DOHH2 (cell line): Measurements from ENCODE around the gene FDX1.
"Not testable (repeated sequence)": the region's sequence is repeated elsewhere in the genome, so short reads cannot be mapped to it uniquely, and the experiment has no call there.

Experiments used
- H3F3A ChIP-seq: fragments of 200-600 bp; sonication (generic), shearing (Covaris generic); 2 replicates; pipeline ENCODE4 v1.6.0; 2016; ENCODE audit warnings: antibody characterized with exemption, mild to moderate bottlenecking; ENCODE audit not compliant: control insufficient read depth, insufficient read depth
- H3K27ac ChIP-seq: fragments of 200-600 bp; sonication (generic); 2 replicates; pipeline ENCODE4 v1.5.1; 2014; ENCODE audit warnings: low read depth, mild to moderate bottlenecking, low read length, moderate library complexity
- H3K27me3 ChIP-seq: fragments of 200-600 bp; sonication (generic); 2 replicates; pipeline ENCODE4 v1.6.1; 2014; ENCODE audit warnings: mild to moderate bottlenecking, low read length, mixed read lengths; ENCODE audit not compliant: control insufficient read depth
- H3K36me3 ChIP-seq: fragments of 200-600 bp; sonication (generic); 2 replicates; pipeline ENCODE4 v1.6.1; 2014; ENCODE audit warnings: mild to moderate bottlenecking, low read length, moderate library complexity, mixed read lengths; ENCODE audit not compliant: control insufficient read depth
- H3K4me1 ChIP-seq: fragments of 200-600 bp; sonication (generic); 2 replicates; pipeline ENCODE4 v1.6.1; 2014; ENCODE audit warnings: mild to moderate bottlenecking, low read length, mixed read lengths; ENCODE audit not compliant: control insufficient read depth
- H3K4me2 ChIP-seq: fragments of 200-600 bp; sonication (generic); 2 replicates; pipeline ENCODE4 v1.6.0; 2014; ENCODE audit warnings: mild to moderate bottlenecking, low read length, moderate library complexity
- H3K4me3 ChIP-seq: fragments of 200-600 bp; sonication (generic); 2 replicates; pipeline ENCODE4 v1.5.1; 2014; ENCODE audit warnings: mild to moderate bottlenecking, low read length, mixed read lengths
- H3K79me2 ChIP-seq: fragments of 200-600 bp; sonication (generic); 2 replicates; pipeline ENCODE4 v1.6.1; 2014; ENCODE audit warnings: mild to moderate bottlenecking, low read length, mixed read lengths; ENCODE audit not compliant: control insufficient read depth
- H3K9me2 ChIP-seq: fragments of 200-600 bp; sonication (generic); replicated peaks from 2 replicates; pipeline ENCODE4 v1.6.1; 2014; ENCODE audit warnings: mild to moderate bottlenecking, low read length, mixed read lengths; ENCODE audit not compliant: control insufficient read depth
- H3K9me3 ChIP-seq: fragments of 200-600 bp; sonication (generic); 2 replicates; pipeline ENCODE4 v1.6.1; 2014; ENCODE audit warnings: antibody characterized with exemption, low read length, mixed read lengths; ENCODE audit not compliant: control insufficient read depth, insufficient read depth
- H4K20me1 ChIP-seq: fragments of 200-600 bp; sonication (generic); 2 replicates; pipeline ENCODE4 v1.6.0; 2014; ENCODE audit warnings: low read depth, mild to moderate bottlenecking, antibody characterized with exemption, low read length, moderate library complexity; ENCODE audit not compliant: control insufficient read depth, insufficient read depth
- EZH2phosphoT487 ChIP-seq: fragments of 200-600 bp; sonication (generic); IDR thresholded peaks from 2 replicates; pipeline ENCODE4 v1.6.1; 2017; ENCODE audit warnings: borderline replicate concordance, mild to moderate bottlenecking, antibody characterized with exemption, low read length, moderate library complexity, mixed read lengths
- TF ChIP-seq, protein P1 (sequence below): fragments of 200-600 bp; sonication (generic); IDR thresholded peaks from one replicate; pipeline ENCODE4 v1.5.1; 2014; ENCODE audit warnings: antibody characterized with exemption, mild to moderate bottlenecking, low read depth, low read length; ENCODE audit not compliant: poor library complexity, severe bottlenecking

FDX1 gene

DNA sequence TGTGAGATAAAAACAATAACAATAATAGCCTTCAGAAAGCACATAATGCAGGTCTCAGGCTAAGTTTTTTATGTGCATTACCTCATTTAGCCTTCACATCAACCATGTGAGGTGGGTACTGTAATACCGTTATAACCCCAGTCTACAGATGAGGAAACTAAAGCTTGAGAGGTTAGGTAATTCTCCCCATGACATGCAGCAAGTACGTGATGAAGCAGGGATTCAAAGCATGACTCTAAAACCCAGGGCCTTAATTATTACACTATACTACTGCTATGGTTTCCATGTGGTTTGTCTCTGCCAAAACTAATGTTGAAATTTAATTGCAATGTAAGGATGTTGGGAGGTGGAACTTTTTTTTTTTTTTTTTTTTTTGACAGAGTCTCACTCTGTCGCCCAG is 37.7 kb upstream of the FDX1 start:
- no peaks in the 10 kb centered on the region for H3K36me3 ChIP-seq
- no peaks in the 10 kb centered on the region for H3K4me1 ChIP-seq
- H4K20me1 ChIP-seq = no peaks in the 10 kb centered on the region
- H3K27ac ChIP-seq = no peak overlapping the region
- H3K9me3 ChIP-seq = no peaks in the 10 kb centered on the region
- no peak for TF ChIP-seq EZH2phosphoT487
- TF ChIP-seq, protein P1, sequence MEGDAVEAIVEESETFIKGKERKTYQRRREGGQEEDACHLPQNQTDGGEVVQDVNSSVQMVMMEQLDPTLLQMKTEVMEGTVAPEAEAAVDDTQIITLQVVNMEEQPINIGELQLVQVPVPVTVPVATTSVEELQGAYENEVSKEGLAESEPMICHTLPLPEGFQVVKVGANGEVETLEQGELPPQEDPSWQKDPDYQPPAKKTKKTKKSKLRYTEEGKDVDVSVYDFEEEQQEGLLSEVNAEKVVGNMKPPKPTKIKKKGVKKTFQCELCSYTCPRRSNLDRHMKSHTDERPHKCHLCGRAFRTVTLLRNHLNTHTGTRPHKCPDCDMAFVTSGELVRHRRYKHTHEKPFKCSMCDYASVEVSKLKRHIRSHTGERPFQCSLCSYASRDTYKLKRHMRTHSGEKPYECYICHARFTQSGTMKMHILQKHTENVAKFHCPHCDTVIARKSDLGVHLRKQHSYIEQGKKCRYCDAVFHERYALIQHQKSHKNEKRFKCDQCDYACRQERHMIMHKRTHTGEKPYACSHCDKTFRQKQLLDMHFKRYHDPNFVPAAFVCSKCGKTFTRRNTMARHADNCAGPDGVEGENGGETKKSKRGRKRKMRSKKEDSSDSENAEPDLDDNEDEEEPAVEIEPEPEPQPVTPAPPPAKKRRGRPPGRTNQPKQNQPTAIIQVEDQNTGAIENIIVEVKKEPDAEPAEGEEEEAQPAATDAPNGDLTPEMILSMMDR = no peak
- no peaks in the 10 kb centered on the region for H3F3A ChIP-seq
- no peak overlapping the region for H3K4me2 ChIP-seq
- H3K9me2 ChIP-seq = no peaks in the 10 kb centered on the region
- no peaks in the 10 kb centered on the region for H3K27me3 ChIP-seq
- H3K4me3 ChIP-seq = no peak overlapping the region
- H3K79me2 ChIP-seq = no peaks in the 10 kb centered on the region

GRCh38 chr11:110397668-110398286 is 32.0 kb upstream of the FDX1 start:
- not testable (repeated sequence) for H3K4me2 ChIP-seq, H4K20me1 ChIP-seq, H3K27ac ChIP-seq, H3K79me2 ChIP-seq, H3K36me3 ChIP-seq, H3K4me1 ChIP-seq, H3K27me3 ChIP-seq, H3F3A ChIP-seq, H3K9me3 ChIP-seq, H3K9me2 ChIP-seq, H3K4me3 ChIP-seq

- not testable (repeated sequence) for H3K36me3 ChIP-seq, H3K4me3 ChIP-seq, H3K9me2 ChIP-seq, H3K4me2 ChIP-seq, H3K79me2 ChIP-seq, H4K20me1 ChIP-seq, H3F3A ChIP-seq, H3K27ac ChIP-seq, H3K27me3 ChIP-seq, H3K4me1 ChIP-seq, H3K9me3 ChIP-seq
Observed at GRCh38 chr11:110403585-110403984, 26.2 kb upstream of the FDX1 start.

DNA sequence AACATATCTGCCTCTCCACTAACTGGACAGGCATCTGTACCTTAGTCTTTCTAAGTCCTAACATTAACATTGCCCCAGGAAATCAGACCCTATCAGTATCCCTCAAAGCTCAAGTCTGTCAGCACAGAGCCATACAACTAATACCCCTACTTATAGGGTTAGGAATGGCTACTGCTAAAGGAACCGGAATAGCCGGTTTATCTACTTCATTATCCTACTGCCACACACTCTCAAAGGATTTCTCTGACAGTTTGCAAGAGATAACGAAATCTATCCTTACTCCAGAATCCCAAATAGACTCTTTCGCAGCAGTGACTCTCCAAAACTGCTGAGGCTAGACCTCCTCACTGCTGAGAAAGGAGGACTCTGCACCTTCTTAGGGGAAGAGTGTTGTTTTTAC is 24.1 kb upstream of the FDX1 start:
- H3K9me2 ChIP-seq, H3K27ac ChIP-seq, H3K27me3 ChIP-seq, H4K20me1 ChIP-seq, H3K4me1 ChIP-seq, H3K9me3 ChIP-seq, H3F3A ChIP-seq, H3K36me3 ChIP-seq, H3K79me2 ChIP-seq, H3K4me3 ChIP-seq, H3K4me2 ChIP-seq: not testable (repeated sequence)

GRCh38 chr11:110407315-110407714 is 22.4 kb upstream of the FDX1 start:
- H3K36me3 ChIP-seq = no peaks in the 10 kb centered on the region
- no peaks in the 10 kb centered on the region for H3K79me2 ChIP-seq
- H3K4me1 ChIP-seq = no peaks in the 10 kb centered on the region
- H4K20me1 ChIP-seq = no peaks in the 10 kb centered on the region
- no peaks in the 10 kb centered on the region for H3F3A ChIP-seq
- no peak overlapping the region for H3K4me3 ChIP-seq
- no peak overlapping the region for H3K4me2 ChIP-seq
- no peaks in the 10 kb centered on the region for H3K27me3 ChIP-seq
- TF ChIP-seq, protein P1 = no peak
- TF ChIP-seq EZH2phosphoT487 = no peak
- no peaks in the 10 kb centered on the region for H3K9me2 ChIP-seq
- H3K9me3 ChIP-seq = no peaks in the 10 kb centered on the region
- no peak overlapping the region for H3K27ac ChIP-seq
